C4-2B (cell line): ENCODE measurements around the gene CPLX1.

Source experiments
- CTCF ChIP-seq: fragments of 450-650 bp; conservative IDR thresholded peaks from 2 replicates; pipeline ENCODE4 v1.5.1; 2017; ENCODE audit warnings: mild to moderate bottlenecking
- ZFX ChIP-seq: fragments of 450-650 bp; IDR thresholded peaks from 2 replicates; pipeline ENCODE4 v1.6.1; 2017

GRCh38 chr4:754221-755120 is 71.5 kb downstream of the CPLX1 start:
- TF ChIP-seq CTCF (no peak), ZFX (no peak)
